ENCODE measurements around the gene DHX34. TPM values are rescaled to one million over a fixed set of nuclear protein-coding genes. Genes with fewer than 3 reads are reported as not detected.
"Not testable (repeated sequence)": the region's sequence is repeated elsewhere in the genome, so short reads cannot be mapped to it uniquely, and the experiment has no call there.

DHX34 gene
- 11.1 TPM for polyA plus RNA-seq (2013)

GRCh38 chr19:47348819-47349795 is at the start of gene DHX34:
Gene DHX34 (plus strand): TSS chr19:47349315. CDS start chr19:47353031, 3,716 bp downstream.
- 4% methylated on average over 61 of the region's 63 CpGs for WGBS (ENCODE audit: insufficient coverage)
- Histone ChIP-seq H3K27me3 (replicated peaks in 2 of 5; ENCODE audit: control insufficient read depth in 4 of 5, insufficient read depth in 5 of 5, low read length in 4 of 5) (no peaks in the 10 kb centered on the region), H3K27ac (ENCODE audit: insufficient read depth in 1 of 2, low read depth in 1 of 2, low read length in 2 of 2, poor library complexity in 1 of 2, severe bottlenecking in 2 of 2) (peak within 1 kb of the TSS; percentile 42 to 83), H3K9me3 (ENCODE audit: control extremely low read depth in 1 of 5, control insufficient read depth in 4 of 5, insufficient read depth in 2 of 5, low read depth in 1 of 5, low read length in 4 of 5) (no peaks in the 10 kb centered on the region), H3K36me3 (ENCODE audit: control insufficient read depth in 4 of 4, insufficient read depth in 4 of 4, low read length in 3 of 4) (peaks cover 5 to 22% (median 13%) of the 10 kb centered on the region in 4 experiments), H3K4me3 (ENCODE audit: control insufficient read depth in 1 of 7, extremely low read depth in 1 of 7, insufficient read depth in 4 of 7, low read depth in 2 of 7, low read length in 6 of 7) (peak within 1 kb of the TSS; percentile 81 to 96 (median 91)), H3K4me1 (ENCODE audit: control extremely low read depth in 1 of 4, control insufficient read depth in 4 of 4, insufficient read depth in 4 of 4, low read length in 3 of 4) (peaks cover 5 to 23% (median 15%) of the 10 kb centered on the region in 4 experiments)
- DNase-seq, result peak; percentile 99 to 100 (median 99)
- CTCF ChIA-PET, result interaction anchor here (0.6 to 2.4 kb wide), 23 partner anchors 10 to 166 kb away, joined by 3 to 14 read pairs (median 4); partner anchors contain the start of genes C5AR1 and NAPA
- POLR2A ChIA-PET, result interaction anchor here (0.6 to 1.0 kb wide), 3 partner anchors 75 to 375 kb away, joined by 4 to 5 read pairs (median 5); no protein-coding TSS in a partner anchor

GRCh38 chr19:47300867-47301266 is 48.2 kb upstream of the DHX34 start:
- POLR2A ChIA-PET; H3K27ac ChIP-seq (ENCODE audit: insufficient read depth in 1 of 2, low read depth in 1 of 2, low read length in 2 of 2, poor library complexity in 1 of 2, severe bottlenecking in 2 of 2); H3K36me3 ChIP-seq (ENCODE audit: control insufficient read depth in 4 of 4, insufficient read depth in 4 of 4, low read length in 3 of 4); H3K4me3 ChIP-seq (ENCODE audit: control insufficient read depth in 1 of 7, extremely low read depth in 1 of 7, insufficient read depth in 4 of 7, low read depth in 2 of 7, low read length in 6 of 7); DNase-seq; H3K9me3 ChIP-seq (ENCODE audit: control extremely low read depth in 1 of 5, control insufficient read depth in 4 of 5, insufficient read depth in 2 of 5, low read depth in 1 of 5, low read length in 4 of 5): not testable (repeated sequence)
- CTCF ChIA-PET, result interaction anchor here (1.2 to 1.7 kb wide), 3 partner anchors 13 to 134 kb away, joined by 3 to 7 read pairs (median 4); no protein-coding TSS in a partner anchor
- peaks cover 0 to 17% (median 5%) of the 10 kb centered on the region in 5 experiments for H3K27me3 ChIP-seq (replicated peaks in 2 of 5; ENCODE audit: control insufficient read depth in 4 of 5, insufficient read depth in 5 of 5, low read length in 4 of 5)
- WGBS (ENCODE audit: insufficient coverage), result 94% methylated on average over 6 of the region's 14 CpGs
- H3K4me1 ChIP-seq (ENCODE audit: control extremely low read depth in 1 of 4, control insufficient read depth in 4 of 4, insufficient read depth in 4 of 4, low read length in 3 of 4), result peaks cover 5 to 20% (median 9%) of the 10 kb centered on the region in 4 experiments

GRCh38 chr19:47302249-47302648 is 46.9 kb upstream of the DHX34 start:
- DNase-seq, result no peak
- H3K36me3 ChIP-seq (ENCODE audit: control insufficient read depth in 4 of 4, insufficient read depth in 4 of 4, low read length in 3 of 4), result no peaks in the 10 kb centered on the region
- peaks cover 0 to 25% (median 11%) of the 10 kb centered on the region in 5 experiments for H3K27me3 ChIP-seq (replicated peaks in 2 of 5; ENCODE audit: control insufficient read depth in 4 of 5, insufficient read depth in 5 of 5, low read length in 4 of 5)
- no peak overlapping the region for H3K4me3 ChIP-seq (ENCODE audit: control insufficient read depth in 1 of 7, extremely low read depth in 1 of 7, insufficient read depth in 4 of 7, low read depth in 2 of 7, low read length in 6 of 7)
- peaks cover 5 to 20% (median 9%) of the 10 kb centered on the region in 4 experiments for H3K4me1 ChIP-seq (ENCODE audit: control extremely low read depth in 1 of 4, control insufficient read depth in 4 of 4, insufficient read depth in 4 of 4, low read length in 3 of 4)
- ChIA-PET CTCF (interaction anchor here (1.2 kb wide), 1 partner anchor 14 kb away, joined by 3 read pairs; no protein-coding TSS in a partner anchor), POLR2A (no interaction called here)
- WGBS (ENCODE audit: insufficient coverage), result 78% methylated on average over 8 of the region's 10 CpGs
- H3K9me3 ChIP-seq (ENCODE audit: control extremely low read depth in 1 of 5, control insufficient read depth in 4 of 5, insufficient read depth in 2 of 5, low read depth in 1 of 5, low read length in 4 of 5), result no peaks in the 10 kb centered on the region
- H3K27ac ChIP-seq (ENCODE audit: insufficient read depth in 1 of 2, low read depth in 1 of 2, low read length in 2 of 2, poor library complexity in 1 of 2, severe bottlenecking in 2 of 2), result no peak overlapping the region

- H3K4me1 ChIP-seq (ENCODE audit: control extremely low read depth in 1 of 4, control insufficient read depth in 4 of 4, insufficient read depth in 4 of 4, low read length in 3 of 4), result peaks cover 5 to 20% (median 9%) of the 10 kb centered on the region in 4 experiments
- 0% methylated on average over 1 of the region's 6 CpGs for WGBS (ENCODE audit: insufficient coverage)
Observed at GRCh38 chr19:47303966-47304365, 45.1 kb upstream of the DHX34 start.

GRCh38 chr19:47305309-47305751 is 43.8 kb upstream of the DHX34 start:
- peak; percentile 40 to 60 (median 47) for DNase-seq
- Histone ChIP-seq H3K27me3 (replicated peaks in 2 of 5; ENCODE audit: control insufficient read depth in 4 of 5, insufficient read depth in 5 of 5, low read length in 4 of 5) (peaks cover 0 to 45% (median 12%) of the 10 kb centered on the region in 5 experiments), H3K4me1 (ENCODE audit: control extremely low read depth in 1 of 4, control insufficient read depth in 4 of 4, insufficient read depth in 4 of 4, low read length in 3 of 4) (peaks cover 5 to 16% (median 8%) of the 10 kb centered on the region in 4 experiments), H3K27ac (ENCODE audit: insufficient read depth in 1 of 2, low read depth in 1 of 2, low read length in 2 of 2, poor library complexity in 1 of 2, severe bottlenecking in 2 of 2) (no peak overlapping the region), H3K36me3 (ENCODE audit: control insufficient read depth in 4 of 4, insufficient read depth in 4 of 4, low read length in 3 of 4) (no peaks in the 10 kb centered on the region), H3K9me3 (ENCODE audit: control extremely low read depth in 1 of 5, control insufficient read depth in 4 of 5, insufficient read depth in 2 of 5, low read depth in 1 of 5, low read length in 4 of 5) (no peaks in the 10 kb centered on the region), H3K4me3 (ENCODE audit: control insufficient read depth in 1 of 7, extremely low read depth in 1 of 7, insufficient read depth in 4 of 7, low read depth in 2 of 7, low read length in 6 of 7) (no peak overlapping the region)
- WGBS (ENCODE audit: insufficient coverage), result 6% methylated on average over 13 of the region's 14 CpGs
- ChIA-PET POLR2A (no interaction called here), CTCF (interaction anchor here (0.6 to 1.9 kb wide), 10 partner anchors 8 to 492 kb away, joined by 3 to 6 read pairs (median 3); no protein-coding TSS in a partner anchor)

More at GRCh38 chr19:47303966-47304365, 45.1 kb upstream of the DHX34 start:
- Histone ChIP-seq H3K27ac (ENCODE audit: insufficient read depth in 1 of 2, low read depth in 1 of 2, low read length in 2 of 2, poor library complexity in 1 of 2, severe bottlenecking in 2 of 2) (no peak overlapping the region), H3K9me3 (ENCODE audit: control extremely low read depth in 1 of 5, control insufficient read depth in 4 of 5, insufficient read depth in 2 of 5, low read depth in 1 of 5, low read length in 4 of 5) (no peaks in the 10 kb centered on the region), H3K36me3 (ENCODE audit: control insufficient read depth in 4 of 4, insufficient read depth in 4 of 4, low read length in 3 of 4) (no peaks in the 10 kb centered on the region), H3K27me3 (replicated peaks in 2 of 5; ENCODE audit: control insufficient read depth in 4 of 5, insufficient read depth in 5 of 5, low read length in 4 of 5) (peaks cover 0 to 31% (median 8%) of the 10 kb centered on the region in 5 experiments), H3K4me3 (ENCODE audit: control insufficient read depth in 1 of 7, extremely low read depth in 1 of 7, insufficient read depth in 4 of 7, low read depth in 2 of 7, low read length in 6 of 7) (no peak overlapping the region)
- CTCF ChIA-PET, result interaction anchor here (1.0 to 1.9 kb wide), 4 partner anchors 11 to 155 kb away, joined by 3 to 6 read pairs (median 4); partner anchors contain the start of gene DHX34
- POLR2A ChIA-PET, result no interaction called here
- DNase-seq, result peak; percentile 63 to 73 (median 68)

- H3K4me3 ChIP-seq (ENCODE audit: control insufficient read depth in 1 of 7, extremely low read depth in 1 of 7, insufficient read depth in 4 of 7, low read depth in 2 of 7, low read length in 6 of 7), result no peak overlapping the region
- 100% methylated on average over 1 of the region's 3 CpGs for WGBS (ENCODE audit: insufficient coverage)
- ChIA-PET POLR2A (no interaction called here), CTCF (interaction anchor here (0.8 to 1.6 kb wide), 7 partner anchors 9 to 85 kb away, joined by 3 to 5 read pairs (median 4); partner anchors contain the start of gene DHX34)
- no peaks in the 10 kb centered on the region for H3K36me3 ChIP-seq (ENCODE audit: control insufficient read depth in 4 of 4, insufficient read depth in 4 of 4, low read length in 3 of 4)
- H3K9me3 ChIP-seq (ENCODE audit: control extremely low read depth in 1 of 5, control insufficient read depth in 4 of 5, insufficient read depth in 2 of 5, low read depth in 1 of 5, low read length in 4 of 5), result no peaks in the 10 kb centered on the region
- DNase-seq, result no peak
- H3K27ac ChIP-seq (ENCODE audit: insufficient read depth in 1 of 2, low read depth in 1 of 2, low read length in 2 of 2, poor library complexity in 1 of 2, severe bottlenecking in 2 of 2), result no peak overlapping the region
- H3K27me3 ChIP-seq (replicated peaks in 2 of 5; ENCODE audit: control insufficient read depth in 4 of 5, insufficient read depth in 5 of 5, low read length in 4 of 5), result peaks cover 0 to 54% (median 18%) of the 10 kb centered on the region in 5 experiments
- peaks cover 3 to 12% (median 5%) of the 10 kb centered on the region in 4 experiments for H3K4me1 ChIP-seq (ENCODE audit: control extremely low read depth in 1 of 4, control insufficient read depth in 4 of 4, insufficient read depth in 4 of 4, low read length in 3 of 4)
Observed at GRCh38 chr19:47306303-47306702, 42.8 kb upstream of the DHX34 start.
